ENCODE data around the gene CYP21A2.
"Not testable (repeated sequence)": the region's sequence is repeated elsewhere in the genome, so short reads cannot be mapped to it uniquely, and the experiment has no call there.

CYP21A2 gene

DNA sequence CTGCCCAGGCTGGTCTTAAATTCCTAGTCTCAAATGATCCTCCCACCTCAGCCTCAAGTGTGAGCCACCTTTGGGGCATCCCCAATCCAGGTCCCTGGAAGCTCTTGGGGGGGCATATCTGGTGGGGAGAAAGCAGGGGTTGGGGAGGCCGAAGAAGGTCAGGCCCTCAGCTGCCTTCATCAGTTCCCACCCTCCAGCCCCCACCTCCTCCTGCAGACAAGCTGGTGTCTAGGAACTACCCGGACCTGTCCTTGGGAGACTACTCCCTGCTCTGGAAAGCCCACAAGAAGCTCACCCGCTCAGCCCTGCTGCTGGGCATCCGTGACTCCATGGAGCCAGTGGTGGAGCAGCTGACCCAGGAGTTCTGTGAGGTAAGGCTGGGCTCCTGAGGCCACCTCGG, 663 bp downstream of the CYP21A2 start:
- H3K4ac ChIP-seq (ENCODE audit: low read depth, low read length); H2BK120ac ChIP-seq (ENCODE audit: low read depth, low read length); H3K4me3 ChIP-seq (ENCODE audit: low read length); H3K27ac ChIP-seq (ENCODE audit: low read depth, low read length); DNase-seq; H2BK5ac ChIP-seq (ENCODE audit: low read length); H3K27me3 ChIP-seq (ENCODE audit: insufficient read depth, low read length, poor library complexity); H4K5ac ChIP-seq (ENCODE audit: low read length); H3K4me2 ChIP-seq (ENCODE audit: low read length); H3K79me2 ChIP-seq (ENCODE audit: control insufficient read depth, insufficient read depth, low read length); H3K56ac ChIP-seq (ENCODE audit: low read length); H3K79me1 ChIP-seq (ENCODE audit: low read length); H4K8ac ChIP-seq (ENCODE audit: low read depth, low read length); H2BK15ac ChIP-seq (replicated peaks; ENCODE audit: low read depth); H3K18ac ChIP-seq (ENCODE audit: low read length); H2AK5ac ChIP-seq (ENCODE audit: low read length); H3K36me3 ChIP-seq (ENCODE audit: control insufficient read depth, insufficient read depth, low read length); H3K4me1 ChIP-seq (ENCODE audit: control insufficient read depth, low read depth, low read length); H3K23ac ChIP-seq (ENCODE audit: low read length); H3K9ac ChIP-seq (ENCODE audit: low read length): not testable (repeated sequence)
- WGBS (ENCODE audit: extremely low coverage, insufficient coverage, low lambda C conversion rate), result no CpG with 5 or more reads among the region's 5 CpGs

DNA sequence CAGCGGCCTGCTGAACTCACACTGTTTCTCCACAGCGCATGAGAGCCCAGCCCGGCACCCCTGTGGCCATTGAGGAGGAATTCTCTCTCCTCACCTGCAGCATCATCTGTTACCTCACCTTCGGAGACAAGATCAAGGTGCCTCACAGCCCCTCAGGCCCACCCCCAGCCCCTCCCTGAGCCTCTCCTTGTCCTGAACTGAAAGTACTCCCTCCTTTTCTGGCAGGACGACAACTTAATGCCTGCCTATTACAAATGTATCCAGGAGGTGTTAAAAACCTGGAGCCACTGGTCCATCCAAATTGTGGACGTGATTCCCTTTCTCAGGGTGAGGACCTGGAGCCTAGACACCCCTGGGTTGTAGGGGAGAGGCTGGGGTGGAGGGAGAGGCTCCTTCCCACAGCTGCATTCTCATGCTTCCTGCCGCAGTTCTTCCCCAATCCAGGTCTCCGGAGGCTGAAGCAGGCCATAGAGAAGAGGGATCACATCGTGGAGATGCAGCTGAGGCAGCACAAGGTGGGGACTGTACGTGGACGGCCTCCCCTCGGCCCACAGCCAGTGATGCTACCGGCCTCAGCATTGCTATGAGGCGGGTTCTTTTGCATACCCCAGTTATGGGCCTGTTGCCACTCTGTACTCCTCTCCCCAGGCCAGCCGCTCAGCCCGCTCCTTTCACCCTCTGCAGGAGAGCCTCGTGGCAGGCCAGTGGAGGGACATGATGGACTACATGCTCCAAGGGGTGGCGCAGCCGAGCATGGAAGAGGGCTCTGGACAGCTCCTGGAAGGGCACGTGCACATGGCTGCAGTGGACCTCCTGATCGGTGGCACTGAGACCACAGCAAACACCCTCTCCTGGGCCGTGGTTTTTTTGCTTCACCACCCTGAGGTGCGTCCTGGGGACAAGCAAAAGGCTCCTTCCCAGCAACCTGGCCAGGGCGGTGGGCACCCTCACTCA, 1.4 kb downstream of the CYP21A2 start:
- H4K8ac ChIP-seq (ENCODE audit: low read depth, low read length); H3K27me3 ChIP-seq (ENCODE audit: insufficient read depth, low read length, poor library complexity); H3K27ac ChIP-seq (ENCODE audit: low read depth, low read length); DNase-seq; H2AK5ac ChIP-seq (ENCODE audit: low read length); H2BK15ac ChIP-seq (replicated peaks; ENCODE audit: low read depth); H2BK120ac ChIP-seq (ENCODE audit: low read depth, low read length); H3K79me1 ChIP-seq (ENCODE audit: low read length); H3K36me3 ChIP-seq (ENCODE audit: control insufficient read depth, insufficient read depth, low read length); H3K4me2 ChIP-seq (ENCODE audit: low read length); H2BK5ac ChIP-seq (ENCODE audit: low read length); H3K79me2 ChIP-seq (ENCODE audit: control insufficient read depth, insufficient read depth, low read length); H3K56ac ChIP-seq (ENCODE audit: low read length); H3K9ac ChIP-seq (ENCODE audit: low read length); H3K4me3 ChIP-seq (ENCODE audit: low read length); H3K18ac ChIP-seq (ENCODE audit: low read length); H3K4ac ChIP-seq (ENCODE audit: low read depth, low read length); H3K23ac ChIP-seq (ENCODE audit: low read length); H4K5ac ChIP-seq (ENCODE audit: low read length); H3K4me1 ChIP-seq (ENCODE audit: control insufficient read depth, low read depth, low read length): not testable (repeated sequence)
- no CpG with 5 or more reads among the region's 24 CpGs for WGBS (ENCODE audit: extremely low coverage, insufficient coverage, low lambda C conversion rate)

DNA sequence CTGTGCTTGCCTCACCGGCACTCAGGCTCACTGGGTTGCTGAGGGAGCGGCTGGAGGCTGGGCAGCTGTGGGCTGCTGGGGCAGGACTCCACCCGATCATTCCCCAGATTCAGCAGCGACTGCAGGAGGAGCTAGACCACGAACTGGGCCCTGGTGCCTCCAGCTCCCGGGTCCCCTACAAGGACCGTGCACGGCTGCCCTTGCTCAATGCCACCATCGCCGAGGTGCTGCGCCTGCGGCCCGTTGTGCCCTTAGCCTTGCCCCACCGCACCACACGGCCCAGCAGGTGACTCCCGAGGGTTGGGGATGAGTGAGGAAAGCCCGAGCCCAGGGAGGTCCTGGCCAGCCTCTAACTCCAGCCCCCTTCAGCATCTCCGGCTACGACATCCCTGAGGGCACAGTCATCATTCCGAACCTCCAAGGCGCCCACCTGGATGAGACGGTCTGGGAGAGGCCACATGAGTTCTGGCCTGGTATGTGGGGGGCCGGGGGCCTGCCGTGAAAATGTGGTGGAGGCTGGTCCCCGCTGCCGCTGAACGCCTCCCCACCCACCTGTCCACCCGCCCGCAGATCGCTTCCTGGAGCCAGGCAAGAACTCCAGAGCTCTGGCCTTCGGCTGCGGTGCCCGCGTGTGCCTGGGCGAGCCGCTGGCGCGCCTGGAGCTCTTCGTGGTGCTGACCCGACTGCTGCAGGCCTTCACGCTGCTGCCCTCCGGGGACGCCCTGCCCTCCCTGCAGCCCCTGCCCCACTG, 2.3 kb downstream of the CYP21A2 start:
- not testable (repeated sequence) for H3K9ac ChIP-seq (ENCODE audit: low read length); DNase-seq; H3K4me3 ChIP-seq (ENCODE audit: low read length); H3K36me3 ChIP-seq (ENCODE audit: control insufficient read depth, insufficient read depth, low read length); H3K27me3 ChIP-seq (ENCODE audit: insufficient read depth, low read length, poor library complexity); H3K18ac ChIP-seq (ENCODE audit: low read length); H2BK5ac ChIP-seq (ENCODE audit: low read length); H3K23ac ChIP-seq (ENCODE audit: low read length); H3K56ac ChIP-seq (ENCODE audit: low read length); H3K4me2 ChIP-seq (ENCODE audit: low read length); H3K4ac ChIP-seq (ENCODE audit: low read depth, low read length); H4K5ac ChIP-seq (ENCODE audit: low read length); H3K4me1 ChIP-seq (ENCODE audit: control insufficient read depth, low read depth, low read length); H3K27ac ChIP-seq (ENCODE audit: low read depth, low read length); H2BK120ac ChIP-seq (ENCODE audit: low read depth, low read length); H2BK15ac ChIP-seq (replicated peaks; ENCODE audit: low read depth); H4K8ac ChIP-seq (ENCODE audit: low read depth, low read length); H2AK5ac ChIP-seq (ENCODE audit: low read length); H3K79me1 ChIP-seq (ENCODE audit: low read length); H3K79me2 ChIP-seq (ENCODE audit: control insufficient read depth, insufficient read depth, low read length)
- WGBS (ENCODE audit: extremely low coverage, insufficient coverage, low lambda C conversion rate), result no CpG with 5 or more reads among the region's 43 CpGs

DNA sequence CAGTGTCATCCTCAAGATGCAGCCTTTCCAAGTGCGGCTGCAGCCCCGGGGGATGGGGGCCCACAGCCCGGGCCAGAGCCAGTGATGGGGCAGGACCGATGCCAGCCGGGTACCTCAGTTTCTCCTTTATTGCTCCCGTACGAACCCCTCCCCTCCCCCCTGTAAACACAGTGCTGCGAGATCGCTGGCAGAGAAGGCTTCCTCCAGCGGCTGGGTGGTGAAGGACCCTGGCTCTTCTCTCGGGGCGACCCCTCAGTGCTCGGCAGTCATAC, 2.8 kb downstream of the CYP21A2 start:
- H3K23ac ChIP-seq (ENCODE audit: low read length); H3K36me3 ChIP-seq (ENCODE audit: control insufficient read depth, insufficient read depth, low read length); H2BK5ac ChIP-seq (ENCODE audit: low read length); H3K56ac ChIP-seq (ENCODE audit: low read length); H3K4me3 ChIP-seq (ENCODE audit: low read length); H4K5ac ChIP-seq (ENCODE audit: low read length); H3K9ac ChIP-seq (ENCODE audit: low read length); H3K79me2 ChIP-seq (ENCODE audit: control insufficient read depth, insufficient read depth, low read length); DNase-seq; H3K18ac ChIP-seq (ENCODE audit: low read length); H3K27ac ChIP-seq (ENCODE audit: low read depth, low read length); H3K27me3 ChIP-seq (ENCODE audit: insufficient read depth, low read length, poor library complexity); H4K8ac ChIP-seq (ENCODE audit: low read depth, low read length); H3K4me2 ChIP-seq (ENCODE audit: low read length); H2AK5ac ChIP-seq (ENCODE audit: low read length); H3K4ac ChIP-seq (ENCODE audit: low read depth, low read length); H3K79me1 ChIP-seq (ENCODE audit: low read length); H2BK15ac ChIP-seq (replicated peaks; ENCODE audit: low read depth); H3K4me1 ChIP-seq (ENCODE audit: control insufficient read depth, low read depth, low read length); H2BK120ac ChIP-seq (ENCODE audit: low read depth, low read length): not testable (repeated sequence)
- WGBS (ENCODE audit: extremely low coverage, insufficient coverage, low lambda C conversion rate), result no CpG with 5 or more reads among the region's 13 CpGs

GRCh38 chr6:32041385-32041784, 3.2 kb downstream of the CYP21A2 start:
- H3K36me3 ChIP-seq (ENCODE audit: control insufficient read depth, insufficient read depth, low read length); H2AK5ac ChIP-seq (ENCODE audit: low read length); H3K27me3 ChIP-seq (ENCODE audit: insufficient read depth, low read length, poor library complexity); H2BK5ac ChIP-seq (ENCODE audit: low read length); H3K4me3 ChIP-seq (ENCODE audit: low read length); H2BK120ac ChIP-seq (ENCODE audit: low read depth, low read length); H3K79me1 ChIP-seq (ENCODE audit: low read length); H3K23ac ChIP-seq (ENCODE audit: low read length); H3K4me2 ChIP-seq (ENCODE audit: low read length); H4K5ac ChIP-seq (ENCODE audit: low read length); H3K4me1 ChIP-seq (ENCODE audit: control insufficient read depth, low read depth, low read length); H3K79me2 ChIP-seq (ENCODE audit: control insufficient read depth, insufficient read depth, low read length); H3K27ac ChIP-seq (ENCODE audit: low read depth, low read length); H3K18ac ChIP-seq (ENCODE audit: low read length); DNase-seq; H3K9ac ChIP-seq (ENCODE audit: low read length); H3K4ac ChIP-seq (ENCODE audit: low read depth, low read length); H2BK15ac ChIP-seq (replicated peaks; ENCODE audit: low read depth); H3K56ac ChIP-seq (ENCODE audit: low read length); H4K8ac ChIP-seq (ENCODE audit: low read depth, low read length): not testable (repeated sequence)
- WGBS (ENCODE audit: extremely low coverage, insufficient coverage, low lambda C conversion rate), result no CpG with 5 or more reads among the region's 10 CpGs

All from mesendoderm (in vitro differentiated cells).